GM12878 (cell line): ENCODE measurements around the gene OSBPL7. TPM values are rescaled to one million over a fixed set of nuclear protein-coding genes. Genes with fewer than 3 reads are reported as not detected.

Experiments
- ATAC-seq: fragments of 200-7000 bp; cut with Tn5 transposase; 3 replicates; pipeline ENCODE4 v1.9.1; 2020; ENCODE audit warnings: mild to moderate bottlenecking, moderate library complexity
- BruUV-seq: library from RNA; stranded (reverse); fragments of 400-500 nt; replicated peaks from 2 replicates; lab custom pipeline; 2021; lab: Mats Ljungman, UMichigan
- CTCF ChIA-PET: fragments of 300-600 bp; sonication (Branson Sonifier 250); formaldehyde crosslinking; extraction: SDS; loops from one replicate; lab custom pipeline; 2021; ENCODE audit warnings: inconsistent platforms; lab: Yijun Ruan, JAX
- POLR2A ChIA-PET: fragments of 350-600 bp; formaldehyde crosslinking; extraction: SDS; loops from one replicate; lab custom pipeline; 2021; ENCODE audit warnings: inconsistent platforms; lab: Charles Lee
- RAD21 ChIA-PET: fragments of 300-600 bp; sonication (Branson Sonifier 250); formaldehyde crosslinking; loops from one replicate; lab custom pipeline; 2023; ENCODE audit warnings: antibody characterized with exemption; ENCODE audit not compliant: unreplicated experiment; lab: Charles Lee
- SMC1A ChIA-PET: fragments of 300-600 bp; sonication (Branson Sonifier 250); formaldehyde crosslinking; loops from one replicate; lab custom pipeline; 2023; ENCODE audit not compliant: unreplicated experiment, uncharacterized antibody; lab: Charles Lee
- DNase-seq: peaks from one replicate; pipeline ENCODE4 v3.0.0-alpha.2; 2011; ENCODE audit warnings: low read depth, low spot score
- FAIRE-seq: peaks from 3 replicates; lab custom pipeline; 2011; peaks lifted over from hg19 to GRCh38; lab: Jason Lieb, UNC
- H2AFZ ChIP-seq: 2 replicates; pipeline ENCODE4 v1.6.0; 2011; ENCODE audit warnings: low read depth, low read length, control low read depth; ENCODE audit not compliant: control insufficient read depth
- H3K27ac ChIP-seq: 2 replicates; pipeline ENCODE4 v1.5.1; 2011; ENCODE audit warnings: control low read depth; ENCODE audit not compliant: control insufficient read depth, insufficient read depth
- H3K27me3 ChIP-seq, 2 experiments: replicated peaks in 1 of 2; 2 replicates each; pipeline versions ENCODE4 v1.6.0 to v1.6.1; 2011; ENCODE audit warnings: low read length in 1 of 2; ENCODE audit not compliant: control insufficient read depth in 2 of 2, insufficient read depth in 2 of 2
- H3K36me3 ChIP-seq, 2 experiments: 2 replicates each; pipeline ENCODE4 v1.5.1; 2011; ENCODE audit warnings: low read length in 1 of 2; ENCODE audit not compliant: control insufficient read depth in 2 of 2, insufficient read depth in 2 of 2
- H3K4me1 ChIP-seq: 2 replicates; pipeline ENCODE4 v1.6.1; 2011; ENCODE audit warnings: mild to moderate bottlenecking, low read length, moderate library complexity, mixed read lengths; ENCODE audit not compliant: control insufficient read depth, insufficient read depth
- H3K4me2 ChIP-seq: 2 replicates; pipeline ENCODE4 v1.6.0; 2011; ENCODE audit warnings: control low read depth; ENCODE audit not compliant: control insufficient read depth, insufficient read depth
- H3K4me3 ChIP-seq: fragments of 200-600 bp; sonication (generic); 2 replicates; pipeline ENCODE4 v1.5.1; 2016
- H3K79me2 ChIP-seq: 2 replicates; pipeline ENCODE4 v1.6.0; 2011; ENCODE audit warnings: low read length; ENCODE audit not compliant: control insufficient read depth, insufficient read depth
- H3K9ac ChIP-seq: 2 replicates; pipeline ENCODE4 v1.8.0; 2011; ENCODE audit warnings: low read length, control low read depth, mixed read lengths; ENCODE audit not compliant: control insufficient read depth, insufficient read depth
- H3K9me3 ChIP-seq: replicated peaks from 3 replicates; pipeline ENCODE4 v1.5.1; 2011; ENCODE audit warnings: mild to moderate bottlenecking, low read length; ENCODE audit not compliant: control insufficient read depth, insufficient read depth
- H4K20me1 ChIP-seq: 2 replicates; pipeline ENCODE4 v1.6.0; 2011; ENCODE audit not compliant: control insufficient read depth, insufficient read depth
- WGBS: methylation state at CpG from one replicate; pipeline ENCODE4 v1.1.6; 2016; ENCODE audit warnings: low lambda C conversion rate; ENCODE audit not compliant: insufficient replicate concordance, insufficient coverage; ENCODE audit errors: missing lambda C conversion rate; 5-methylcytosine and 5-hydroxymethylcytosine counted together
- in situ Hi-C: fragments of 300-500 bp; cut with MboI; formaldehyde crosslinking; loops from 9 replicates; pipeline ENCODE4 v1.14.3; 2018; ENCODE audit warnings: mixed read lengths
- intact Hi-C: fragments of 100-400 bp; cut with micrococcal nuclease; formaldehyde crosslinking; loops from one replicate; pipeline ENCODE4 v1.14.2; 2022; ENCODE audit not compliant: unreplicated experiment
- polyA plus RNA-seq, 11 experiments: library from polyadenylated mRNA; depleted of rRNA in 4 of 11; unstranded in 6 of 11; stranded (reverse) in 5 of 11; fragments of >200 nt; fragmentation: Nextera tagmentation in 4 of 11; fragmentation: Illumina TruSeq in 1 of 11; extraction: Ambion mirVana in 4 of 11; extraction: Trizol in 1 of 11; gene quantifications; 1 replicate in 1 of 11; 2 replicates in 10 of 11; pipeline versions ENCODE4 v1.2.1 to v1.2.3, GENCODE V29; 2011 to 2016; ENCODE audit warnings: inconsistent platforms in 2 of 11, missing spikeins in 2 of 11, low read depth in 1 of 11
- total RNA-seq, 4 experiments: library from RNA; depleted of rRNA in 3 of 4; stranded (reverse); fragments of >200 nt in 3 of 4; fragmentation: Illumina TruSeq in 1 of 4; extraction: Trizol in 1 of 4; gene quantifications; 2 replicates each; pipeline versions ENCODE4 v1.2.1 to v1.2.3, GENCODE V29; 2013 to 2021
- TF ChIP-seq, protein P1 (sequence below), 3 experiments: IDR thresholded peaks in 2 of 3; conservative IDR thresholded peaks in 1 of 3; 2 replicates each; pipeline ENCODE4 v1.5.1; 2011; ENCODE audit warnings: low read depth in 3 of 3, low read length in 3 of 3, mild to moderate bottlenecking in 3 of 3, control low read depth in 2 of 3, moderate library complexity in 2 of 3, inconsistent platforms in 1 of 3, mixed read lengths in 1 of 3; ENCODE audit not compliant: control insufficient read depth in 2 of 3, insufficient read depth in 1 of 3; ENCODE audit errors: extremely low read depth in 1 of 3
- TF ChIP-seq, protein P2 (sequence below): fragments of 450-650 bp; formaldehyde crosslinking; IDR thresholded peaks from 2 replicates; pipeline ENCODE4 v1.4.0; 2020; ENCODE audit warnings: mild to moderate bottlenecking, moderate library complexity
- TF ChIP-seq, protein P3 (sequence below): fragments of 450-650 bp; IDR thresholded peaks from 2 replicates; pipeline ENCODE4 v1.6.1; 2017; ENCODE audit warnings: borderline replicate concordance
- TF ChIP-seq, protein P4 (sequence below): fragments of 450-650 bp; IDR thresholded peaks from 2 replicates; pipeline ENCODE4 v1.6.1; 2017; ENCODE audit warnings: mild to moderate bottlenecking, moderate library complexity

Gene OSBPL7
- total and polyA plus RNA-seq, 10 of the 15 experiments (the other 5 are each of a cell fraction or from before 2014, with no cell fraction given) = 0.50 to 16.1 (median 6.7) TPM

GRCh38 chr17:47837401-47838039, 15.9 kb upstream of the OSBPL7 start:
- FAIRE-seq = no peak
- CTCF ChIA-PET = interaction anchor here (0.6 to 1.1 kb wide), 3 partner anchors 52 to 172 kb away, joined by 3 to 4 read pairs (median 3); no protein-coding TSS in a partner anchor
- intact Hi-C loops = no loop called here
- no peaks in the 10 kb centered on the region for H3K27me3 ChIP-seq
- TF ChIP-seq, protein P1, sequence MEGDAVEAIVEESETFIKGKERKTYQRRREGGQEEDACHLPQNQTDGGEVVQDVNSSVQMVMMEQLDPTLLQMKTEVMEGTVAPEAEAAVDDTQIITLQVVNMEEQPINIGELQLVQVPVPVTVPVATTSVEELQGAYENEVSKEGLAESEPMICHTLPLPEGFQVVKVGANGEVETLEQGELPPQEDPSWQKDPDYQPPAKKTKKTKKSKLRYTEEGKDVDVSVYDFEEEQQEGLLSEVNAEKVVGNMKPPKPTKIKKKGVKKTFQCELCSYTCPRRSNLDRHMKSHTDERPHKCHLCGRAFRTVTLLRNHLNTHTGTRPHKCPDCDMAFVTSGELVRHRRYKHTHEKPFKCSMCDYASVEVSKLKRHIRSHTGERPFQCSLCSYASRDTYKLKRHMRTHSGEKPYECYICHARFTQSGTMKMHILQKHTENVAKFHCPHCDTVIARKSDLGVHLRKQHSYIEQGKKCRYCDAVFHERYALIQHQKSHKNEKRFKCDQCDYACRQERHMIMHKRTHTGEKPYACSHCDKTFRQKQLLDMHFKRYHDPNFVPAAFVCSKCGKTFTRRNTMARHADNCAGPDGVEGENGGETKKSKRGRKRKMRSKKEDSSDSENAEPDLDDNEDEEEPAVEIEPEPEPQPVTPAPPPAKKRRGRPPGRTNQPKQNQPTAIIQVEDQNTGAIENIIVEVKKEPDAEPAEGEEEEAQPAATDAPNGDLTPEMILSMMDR (IDR thresholded peaks at IDR 0.05 in 2 of 3, conservative IDR thresholded peaks at IDR 0.05 in 1 of 3; ENCODE audit: control insufficient read depth in 2 of 3, extremely low read depth in 1 of 3, insufficient read depth in 1 of 3, low read depth in 3 of 3, low read length in 3 of 3) = no peak
- TF ChIP-seq, protein P2, sequence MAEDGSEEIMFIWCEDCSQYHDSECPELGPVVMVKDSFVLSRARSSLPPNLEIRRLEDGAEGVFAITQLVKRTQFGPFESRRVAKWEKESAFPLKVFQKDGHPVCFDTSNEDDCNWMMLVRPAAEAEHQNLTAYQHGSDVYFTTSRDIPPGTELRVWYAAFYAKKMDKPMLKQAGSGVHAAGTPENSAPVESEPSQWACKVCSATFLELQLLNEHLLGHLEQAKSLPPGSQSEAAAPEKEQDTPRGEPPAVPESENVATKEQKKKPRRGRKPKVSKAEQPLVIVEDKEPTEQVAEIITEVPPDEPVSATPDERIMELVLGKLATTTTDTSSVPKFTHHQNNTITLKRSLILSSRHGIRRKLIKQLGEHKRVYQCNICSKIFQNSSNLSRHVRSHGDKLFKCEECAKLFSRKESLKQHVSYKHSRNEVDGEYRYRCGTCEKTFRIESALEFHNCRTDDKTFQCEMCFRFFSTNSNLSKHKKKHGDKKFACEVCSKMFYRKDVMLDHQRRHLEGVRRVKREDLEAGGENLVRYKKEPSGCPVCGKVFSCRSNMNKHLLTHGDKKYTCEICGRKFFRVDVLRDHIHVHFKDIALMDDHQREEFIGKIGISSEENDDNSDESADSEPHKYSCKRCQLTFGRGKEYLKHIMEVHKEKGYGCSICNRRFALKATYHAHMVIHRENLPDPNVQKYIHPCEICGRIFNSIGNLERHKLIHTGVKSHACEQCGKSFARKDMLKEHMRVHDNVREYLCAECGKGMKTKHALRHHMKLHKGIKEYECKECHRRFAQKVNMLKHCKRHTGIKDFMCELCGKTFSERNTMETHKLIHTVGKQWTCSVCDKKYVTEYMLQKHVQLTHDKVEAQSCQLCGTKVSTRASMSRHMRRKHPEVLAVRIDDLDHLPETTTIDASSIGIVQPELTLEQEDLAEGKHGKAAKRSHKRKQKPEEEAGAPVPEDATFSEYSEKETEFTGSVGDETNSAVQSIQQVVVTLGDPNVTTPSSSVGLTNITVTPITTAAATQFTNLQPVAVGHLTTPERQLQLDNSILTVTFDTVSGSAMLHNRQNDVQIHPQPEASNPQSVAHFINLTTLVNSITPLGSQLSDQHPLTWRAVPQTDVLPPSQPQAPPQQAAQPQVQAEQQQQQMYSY = no peak
- TF ChIP-seq, protein P3, sequence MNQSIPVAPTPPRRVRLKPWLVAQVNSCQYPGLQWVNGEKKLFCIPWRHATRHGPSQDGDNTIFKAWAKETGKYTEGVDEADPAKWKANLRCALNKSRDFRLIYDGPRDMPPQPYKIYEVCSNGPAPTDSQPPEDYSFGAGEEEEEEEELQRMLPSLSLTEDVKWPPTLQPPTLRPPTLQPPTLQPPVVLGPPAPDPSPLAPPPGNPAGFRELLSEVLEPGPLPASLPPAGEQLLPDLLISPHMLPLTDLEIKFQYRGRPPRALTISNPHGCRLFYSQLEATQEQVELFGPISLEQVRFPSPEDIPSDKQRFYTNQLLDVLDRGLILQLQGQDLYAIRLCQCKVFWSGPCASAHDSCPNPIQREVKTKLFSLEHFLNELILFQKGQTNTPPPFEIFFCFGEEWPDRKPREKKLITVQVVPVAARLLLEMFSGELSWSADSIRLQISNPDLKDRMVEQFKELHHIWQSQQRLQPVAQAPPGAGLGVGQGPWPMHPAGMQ = no peak
- TF ChIP-seq, protein P4, sequence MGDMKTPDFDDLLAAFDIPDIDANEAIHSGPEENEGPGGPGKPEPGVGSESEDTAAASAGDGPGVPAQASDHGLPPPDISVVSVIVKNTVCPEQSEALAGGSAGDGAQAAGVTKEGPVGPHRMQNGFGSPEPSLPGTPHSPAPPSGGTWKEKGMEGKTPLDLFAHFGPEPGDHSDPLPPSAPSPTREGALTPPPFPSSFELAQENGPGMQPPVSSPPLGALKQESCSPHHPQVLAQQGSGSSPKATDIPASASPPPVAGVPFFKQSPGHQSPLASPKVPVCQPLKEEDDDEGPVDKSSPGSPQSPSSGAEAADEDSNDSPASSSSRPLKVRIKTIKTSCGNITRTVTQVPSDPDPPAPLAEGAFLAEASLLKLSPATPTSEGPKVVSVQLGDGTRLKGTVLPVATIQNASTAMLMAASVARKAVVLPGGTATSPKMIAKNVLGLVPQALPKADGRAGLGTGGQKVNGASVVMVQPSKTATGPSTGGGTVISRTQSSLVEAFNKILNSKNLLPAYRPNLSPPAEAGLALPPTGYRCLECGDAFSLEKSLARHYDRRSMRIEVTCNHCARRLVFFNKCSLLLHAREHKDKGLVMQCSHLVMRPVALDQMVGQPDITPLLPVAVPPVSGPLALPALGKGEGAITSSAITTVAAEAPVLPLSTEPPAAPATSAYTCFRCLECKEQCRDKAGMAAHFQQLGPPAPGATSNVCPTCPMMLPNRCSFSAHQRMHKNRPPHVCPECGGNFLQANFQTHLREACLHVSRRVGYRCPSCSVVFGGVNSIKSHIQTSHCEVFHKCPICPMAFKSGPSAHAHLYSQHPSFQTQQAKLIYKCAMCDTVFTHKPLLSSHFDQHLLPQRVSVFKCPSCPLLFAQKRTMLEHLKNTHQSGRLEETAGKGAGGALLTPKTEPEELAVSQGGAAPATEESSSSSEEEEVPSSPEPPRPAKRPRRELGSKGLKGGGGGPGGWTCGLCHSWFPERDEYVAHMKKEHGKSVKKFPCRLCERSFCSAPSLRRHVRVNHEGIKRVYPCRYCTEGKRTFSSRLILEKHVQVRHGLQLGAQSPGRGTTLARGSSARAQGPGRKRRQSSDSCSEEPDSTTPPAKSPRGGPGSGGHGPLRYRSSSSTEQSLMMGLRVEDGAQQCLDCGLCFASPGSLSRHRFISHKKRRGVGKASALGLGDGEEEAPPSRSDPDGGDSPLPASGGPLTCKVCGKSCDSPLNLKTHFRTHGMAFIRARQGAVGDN = no peak
- TF ChIP-seq, all 136 proteins: peak for 0
- Histone ChIP-seq H3K9me3 (no peaks in the 10 kb centered on the region), H3K4me3 (no peak overlapping the region), H2AFZ (no peak overlapping the region), H3K79me2 (no peaks in the 10 kb centered on the region), H4K20me1 (no peaks in the 10 kb centered on the region), H3K27ac (no peak overlapping the region), H3K36me3 (no peaks in the 10 kb centered on the region), H3K4me2 (no peak overlapping the region), H3K4me1 (peaks cover 16% of the 10 kb centered on the region), H3K9ac (no peak overlapping the region)
- ChIA-PET POLR2A (interaction anchor here (0.9 kb wide), 1 partner anchor 57 kb away, joined by 3 read pairs; no protein-coding TSS in a partner anchor), RAD21 (interaction anchor here (0.7 to 0.8 kb wide), 2 partner anchors 52 to 56 kb away, joined by 3 read pairs; no protein-coding TSS in a partner anchor), SMC1A (no interaction called here)
- in situ Hi-C loops = no loop called here
- WGBS = 86% methylated on average over 13 of the region's 13 CpGs
- DNase-seq (no peak), ATAC-seq (no peak)
- no TSS peak for BruUV-seq
